H1 (cell line): ENCODE data around the gene RER1. TPM values are rescaled to one million over a fixed set of nuclear protein-coding genes. Genes with fewer than 3 reads are reported as not detected.

ENCODE experiments used
- CTCF ChIA-PET: fragments of 300-600 bp; sonication (Branson Sonifier 250); formaldehyde crosslinking; loops from one replicate; lab custom pipeline; 2021; ENCODE audit not compliant: partially characterized antibody; lab: Charles Lee
- POLR2A ChIA-PET: fragments of 300-600 bp; sonication (Branson Sonifier 250); formaldehyde crosslinking; loops from one replicate; lab custom pipeline; 2021; ENCODE audit warnings: inconsistent platforms; ENCODE audit not compliant: partially characterized antibody; lab: Charles Lee
- DNase-seq, 2 experiments: peaks; one replicate each; pipeline versions ENCODE4 v3.0.0 to v3.0.0-alpha.2; 2010 to 2022; ENCODE audit warnings: low spot score in 2 of 2, low read depth in 1 of 2, mixed read lengths in 1 of 2
- FAIRE-seq: peaks from 2 replicates; lab custom pipeline; 2011; peaks lifted over from hg19 to GRCh38; lab: Jason Lieb, UNC
- H2AFZ ChIP-seq: 2 replicates; pipeline ENCODE4 v1.8.1; 2012; ENCODE audit warnings: low read length, inconsistent platforms
- H2AK5ac ChIP-seq: 2 replicates; pipeline ENCODE4 v1.6.1; 2013; ENCODE audit warnings: low read depth, low read length
- H2BK120ac ChIP-seq: replicated peaks from 2 replicates; pipeline ENCODE3; 2013; ENCODE audit warnings: low read depth, low read length, inconsistent platforms
- H2BK12ac ChIP-seq: 2 replicates; pipeline ENCODE4 v1.6.1; 2013; ENCODE audit warnings: low read depth, low read length
- H2BK15ac ChIP-seq: 2 replicates; pipeline ENCODE4 v1.6.1; 2013; ENCODE audit warnings: low read length
- H2BK20ac ChIP-seq: 2 replicates; pipeline ENCODE4 v1.6.1; 2013; ENCODE audit warnings: low read length
- H2BK5ac ChIP-seq: 2 replicates; pipeline ENCODE4 v1.6.1; 2013; ENCODE audit warnings: low read depth, low read length
- H3K14ac ChIP-seq: 2 replicates; pipeline ENCODE4 v1.6.1; 2013; ENCODE audit warnings: inconsistent platforms; ENCODE audit not compliant: insufficient read length
- H3K18ac ChIP-seq: 2 replicates; pipeline ENCODE4 v1.6.1; 2013; ENCODE audit warnings: low read length; ENCODE audit errors: extremely low read depth
- H3K23ac ChIP-seq: 2 replicates; pipeline ENCODE4 v1.6.1; 2013; ENCODE audit warnings: inconsistent platforms; ENCODE audit not compliant: insufficient read length
- H3K23me2 ChIP-seq: 2 replicates; pipeline ENCODE4 v1.6.1; 2013; ENCODE audit warnings: low read depth, low read length
- H3K27ac ChIP-seq: 2 replicates; pipeline ENCODE4 v1.6.1; 2011; ENCODE audit warnings: low read depth, low read length, inconsistent platforms
- H3K27me3 ChIP-seq, 4 experiments: replicated peaks in 1 of 4; 1 replicate in 1 of 4; 2 replicates in 3 of 4; pipeline versions ENCODE4 v1.6.1 to v1.8.1; 2011 to 2013; ENCODE audit warnings: low read length in 3 of 4, mild to moderate bottlenecking in 3 of 4, inconsistent platforms in 2 of 4, mixed read lengths in 2 of 4, moderate library complexity in 1 of 4; ENCODE audit not compliant: control insufficient read depth in 3 of 4, insufficient read depth in 3 of 4; ENCODE audit errors: extremely low read depth in 1 of 4
- H3K36me3 ChIP-seq, 4 experiments: 2 replicates each; pipeline versions ENCODE4 v1.6.1 to v1.8.1; 2011 to 2013; ENCODE audit warnings: mild to moderate bottlenecking in 4 of 4, low read length in 3 of 4, moderate library complexity in 2 of 4, control low read depth in 1 of 4, inconsistent platforms in 1 of 4; ENCODE audit not compliant: insufficient read depth in 4 of 4, control insufficient read depth in 2 of 4
- H3K4ac ChIP-seq: replicated peaks from 2 replicates; pipeline ENCODE3; 2013; ENCODE audit warnings: low read length, low read depth, mixed read lengths, inconsistent platforms; ENCODE audit not compliant: insufficient read length
- H3K4me1 ChIP-seq, 4 experiments: replicated peaks in 1 of 4; 1 replicate in 1 of 4; 2 replicates in 3 of 4; pipeline versions ENCODE4 v1.6.1 to v1.8.1; 2011 to 2013; ENCODE audit warnings: low read length in 3 of 4, inconsistent platforms in 2 of 4, mixed read lengths in 1 of 4; ENCODE audit not compliant: insufficient read depth in 4 of 4, control insufficient read depth in 3 of 4
- H3K4me2 ChIP-seq, 2 experiments: 2 replicates each; pipeline versions ENCODE4 v1.6.1 to v1.8.1; 2011 to 2013; ENCODE audit warnings: low read depth in 2 of 2, low read length in 2 of 2, control low read depth in 1 of 2, inconsistent platforms in 1 of 2, mild to moderate bottlenecking in 1 of 2; ENCODE audit not compliant: insufficient read depth in 1 of 2
- H3K4me3 ChIP-seq, 4 experiments: fragments of 200-600, 300-600 bp in 1 of 4; sonication (generic), shearing (Covaris generic), sonication (Bioruptor Twin) in 1 of 4; 2 replicates each; pipeline versions ENCODE4 v1.5.1 to v1.8.1; 2011 to 2016; ENCODE audit warnings: low read length in 4 of 4, low read depth in 3 of 4, control low read depth in 2 of 4, inconsistent platforms in 2 of 4, mild to moderate bottlenecking in 2 of 4, mixed read lengths in 1 of 4, moderate library complexity in 1 of 4; ENCODE audit not compliant: insufficient read depth in 2 of 4; ENCODE audit errors: extremely low read depth in 1 of 4
- H3K56ac ChIP-seq: replicated peaks from 2 replicates; pipeline ENCODE3; 2013; ENCODE audit warnings: low read depth, mild to moderate bottlenecking, mixed read lengths, low read length, inconsistent platforms; ENCODE audit not compliant: insufficient read length
- H3K79me1 ChIP-seq: 2 replicates; pipeline ENCODE4 v1.6.1; 2013; ENCODE audit warnings: low read depth, low read length, control low read depth
- H3K79me2 ChIP-seq, 2 experiments: 2 replicates each; pipeline versions ENCODE4 v1.6.1 to v1.8.1; 2012 to 2013; ENCODE audit warnings: low read length in 2 of 2, mild to moderate bottlenecking in 2 of 2, inconsistent platforms in 1 of 2; ENCODE audit not compliant: insufficient read depth in 2 of 2, control insufficient read depth in 1 of 2
- H3K9ac ChIP-seq, 4 experiments: replicated peaks in 1 of 4; 1 replicate in 1 of 4; 2 replicates in 3 of 4; pipeline versions ENCODE4 v1.6.1 to v1.8.1; 2011 to 2013; ENCODE audit warnings: low read depth in 3 of 4, low read length in 3 of 4, control low read depth in 2 of 4, mild to moderate bottlenecking in 2 of 4, moderate library complexity in 2 of 4, inconsistent platforms in 1 of 4; ENCODE audit errors: extremely low read depth in 1 of 4
- H3K9me3 ChIP-seq, 2 experiments: 2 replicates each; pipeline versions ENCODE4 v1.6.1 to v1.8.1; 2012 to 2013; ENCODE audit warnings: mild to moderate bottlenecking in 2 of 2, moderate library complexity in 2 of 2, control low read depth in 1 of 2, inconsistent platforms in 1 of 2, low read depth in 1 of 2, low read length in 1 of 2, mixed read lengths in 1 of 2; ENCODE audit not compliant: insufficient read depth in 2 of 2
- H4K20me1 ChIP-seq, 2 experiments: replicated peaks in 1 of 2; 2 replicates each; pipeline versions ENCODE3 to v1.8.1; 2011 to 2013; ENCODE audit warnings: inconsistent platforms in 2 of 2, low read length in 2 of 2, mild to moderate bottlenecking in 1 of 2; ENCODE audit not compliant: insufficient read depth in 2 of 2, control insufficient read depth in 1 of 2
- H4K5ac ChIP-seq: 2 replicates; pipeline ENCODE4 v1.6.1; 2013; ENCODE audit warnings: low read length, low read depth, mixed read lengths, inconsistent platforms; ENCODE audit not compliant: insufficient read length
- H4K8ac ChIP-seq: 2 replicates; pipeline ENCODE4 v1.8.0; 2013; ENCODE audit warnings: mild to moderate bottlenecking, moderate library complexity, low read length, inconsistent platforms; ENCODE audit not compliant: insufficient read depth; ENCODE audit errors: extremely low read depth
- H4K91ac ChIP-seq: replicated peaks from 2 replicates; pipeline ENCODE3; 2013; ENCODE audit warnings: low read length, mixed read lengths, inconsistent platforms; ENCODE audit not compliant: insufficient read length
- POU5F1 ChIP-seq: IDR thresholded peaks from 2 replicates; pipeline ENCODE4 v1.6.1; 2011; ENCODE audit warnings: low read depth, mild to moderate bottlenecking, low read length, moderate library complexity
- WGBS, 2 experiments: shearing (Covaris generic) in 1 of 2; methylation state at CpG; one replicate each; pipeline versions ENCODE4 v1.1.6 to v1.1.7; 2013 to 2015; ENCODE audit warnings: low lambda C conversion rate in 2 of 2, mixed read lengths in 2 of 2, inconsistent platforms in 1 of 2, low coverage in 1 of 2, missing lambda C conversion rate in 1 of 2; ENCODE audit not compliant: insufficient replicate concordance in 2 of 2, insufficient coverage in 1 of 2, insufficient read length in 1 of 2; ENCODE audit errors: extremely low coverage in 1 of 2, missing lambda C conversion rate in 1 of 2; 5-methylcytosine and 5-hydroxymethylcytosine counted together
- polyA plus RNA-seq, 7 experiments: library from polyadenylated mRNA; depleted of rRNA in 3 of 7; stranded (reverse) in 5 of 7; unstranded in 2 of 7; fragments of >200 nt in 5 of 7; fragments of 200-250 nt in 2 of 7; gene quantifications; 1 replicate in 5 of 7; 2 replicates in 1 of 7; 4 replicates in 1 of 7; pipeline versions ENCODE4 v1.2.1 to v1.2.3, GENCODE V29; 2011 to 2013; ENCODE audit warnings: missing spikeins in 2 of 7, mixed read lengths in 2 of 7
- total RNA-seq: library from RNA; stranded (reverse); fragmentation: NEBNext Ultra II Directional; extraction: Animal tissue kit (Norgen Biotek cat#: 25700); gene quantifications from 2 replicates; pipeline ENCODE4 v1.2.1, GENCODE V29; 2021

RER1 gene
- total and polyA plus RNA-seq, 2 of the 8 experiments (the other 6 are each of a cell fraction or from before 2014, with no cell fraction given): 102 to 134 TPM

DNA sequence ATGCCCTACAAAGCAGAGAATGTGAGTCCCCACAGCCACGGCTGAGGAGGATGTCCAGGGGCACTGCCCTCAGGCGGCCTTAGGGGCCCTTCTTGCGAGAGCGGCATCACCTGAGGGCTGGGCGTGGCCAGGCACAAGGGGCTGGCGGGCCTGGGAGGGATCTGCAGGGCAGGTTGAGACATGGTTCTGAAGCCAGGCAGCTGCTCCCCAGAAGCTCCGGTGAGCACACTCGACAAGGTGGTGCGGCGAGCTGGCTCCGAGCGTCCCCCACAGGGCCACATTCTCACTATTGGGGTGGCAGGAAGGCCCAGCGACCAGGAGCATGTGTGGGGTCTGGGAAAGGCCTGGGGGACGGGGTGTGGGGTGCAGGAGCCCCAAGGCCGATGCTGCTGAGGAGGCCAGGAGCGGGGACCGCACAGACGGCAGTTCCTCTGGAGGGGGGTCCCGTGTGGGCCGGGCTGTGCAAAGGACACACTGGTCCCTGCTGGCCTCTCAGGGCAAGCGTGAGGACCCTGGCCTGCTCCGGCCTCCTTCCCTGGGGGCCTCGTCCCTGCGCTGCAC is 47.4 kb upstream of the RER1 start:
- Histone ChIP-seq H4K8ac (peak overlapping the region; percentile 57), H2BK120ac (no peak overlapping the region), H3K79me1 (no peaks in the 10 kb centered on the region), H2BK20ac (no peak overlapping the region), H2AFZ (no peak overlapping the region), H3K23me2 (no peaks in the 10 kb centered on the region), H3K4me1 (no peaks in the 10 kb centered on the region), H3K9ac (no peak overlapping the region), H3K27me3 (no peaks in the 10 kb centered on the region), H3K9me3 (no peaks in the 10 kb centered on the region), H4K91ac (no peak overlapping the region), H2BK12ac (no peak overlapping the region; the same call in 1 of the 2 replicates), H3K14ac (no peak overlapping the region), H4K5ac (no peak overlapping the region), H2BK5ac (peak overlapping the region; percentile 24; the same call in 1 of the 2 replicates), H3K79me2 (no peaks in the 10 kb centered on the region), H2AK5ac (no peak overlapping the region), H3K4me2 (no peak overlapping the region), H3K56ac (no peak overlapping the region), H3K4me3 (no peak overlapping the region), H2BK15ac (no peak overlapping the region), H3K18ac (no peak overlapping the region; the same call in 1 of the 2 replicates), H3K36me3 (no peaks in the 10 kb centered on the region), H4K20me1 (peaks cover 0 to 3% of the 10 kb centered on the region in 2 experiments), H3K4ac (no peak overlapping the region), H3K27ac (no peak overlapping the region), H3K23ac (no peak overlapping the region)
- DNase-seq (no peak), FAIRE-seq (no peak)
- TF ChIP-seq POU5F1: no peak
- ChIA-PET CTCF (interaction anchor here (1.2 to 1.6 kb wide), 2 partner anchors 38 to 149 kb away, joined by 3 to 6 read pairs; partner anchors contain the start of gene FAAP20), POLR2A (interaction anchor here (0.6 to 1.0 kb wide), 2 partner anchors 68 to 779 kb away, joined by 3 read pairs; partner anchors contain the start of gene PEX10)
- WGBS, 2 experiments: 90% methylated on average over 22 of the region's 24 CpGs; no CpG with 5 or more reads in 1 of the 2 experiments
